Measurements from ENCODE around the gene RAD51. TPM values are rescaled to one million over a fixed set of nuclear protein-coding genes. Genes with fewer than 3 reads are reported as not detected.

The RAD51 gene
- total RNA-seq, 4 donors from 2014 or later, result 0.50 to 0.92 (median 0.71) TPM; not detected in 1

Small RNAs within 50 kb of the gene (small RNA-seq; reads per million reads assigned to genes)
- 0 reads per million in 3 donors for gene SUMO2P15

Other genes with a start within 250 kb of the RAD51 start
- gene CHST14, start 224.2 kb upstream of the RAD51 start, total RNA-seq, result 10 to 100 TPM in 3 of 4 donors, 1 to 10 TPM in 1; 7.9 to 16.6 (median 12.5) TPM
- gene CCDC32, start 130.1 kb upstream of the RAD51 start, total RNA-seq, result 10 to 100 TPM; 24.9 to 38.3 (median 36.0) TPM
- 10 to 100 TPM in 3 of 4 donors, 1 to 10 TPM in 1; 8.7 to 13.5 (median 10.6) TPM for gene RPUSD2, start 125.9 kb upstream of the RAD51 start, total RNA-seq
- gene KNL1, start 100.9 kb upstream of the RAD51 start, total RNA-seq, result under 1 TPM in 3 of 4 donors, not detected in 1; 0.06 to 0.63 (median 0.17) TPM
- gene RMDN3, start 60.1 kb downstream of the RAD51 start, total RNA-seq, result 10 to 100 TPM; 29.5 to 34.9 (median 31.5) TPM
- gene GCHFR, start 68.9 kb downstream of the RAD51 start, total RNA-seq, result 10 to 100 TPM in 3 of 4 donors, 1 to 10 TPM in 1; 6.6 to 13.9 (median 11.8) TPM
- 1 to 10 TPM in 1 of 4 donors, under 1 TPM in 2, not detected in 1; under 0.01 to 1.1 (median 0.57) TPM for gene C15orf62, start 74.8 kb downstream of the RAD51 start, total RNA-seq
- gene ZFYVE19, start 111.9 kb downstream of the RAD51 start, total RNA-seq, result 10 to 100 TPM; 14.4 to 36.8 (median 18.8) TPM
- gene DNAJC17, start 112.3 kb downstream of the RAD51 start, total RNA-seq, result 10 to 100 TPM in 3 of 4 donors, 1 to 10 TPM in 1; 10.0 to 23.8 (median 13.9) TPM
- gene PPP1R14D, start 133.5 kb downstream of the RAD51 start, total RNA-seq, result not detected
- gene SPINT1, start 148.9 kb downstream of the RAD51 start, total RNA-seq, result 1 to 10 TPM in 3 of 4 donors, under 1 TPM in 1; 0.99 to 2.8 (median 1.8) TPM
- gene RHOV, start 179.1 kb downstream of the RAD51 start, total RNA-seq, result not detected
- 10 to 100 TPM; 28.7 to 36.6 (median 32.2) TPM for gene VPS18, start 199.3 kb downstream of the RAD51 start, total RNA-seq
- gene DLL4, start 234.2 kb downstream of the RAD51 start, total RNA-seq, result 10 to 100 TPM in 1 of 4 donors, 1 to 10 TPM in 3; 1.7 to 12.6 (median 7.5) TPM

All from esophagus muscularis mucosa (tissue), 4 donors.